ENCODE measurements around the gene SPOCK2. TPM values are rescaled to one million over a fixed set of nuclear protein-coding genes. Genes with fewer than 3 reads are reported as not detected.

SPOCK2 gene
- total RNA-seq, 2 experiments from 2014 or later, result 976 to 998 TPM

DNA sequence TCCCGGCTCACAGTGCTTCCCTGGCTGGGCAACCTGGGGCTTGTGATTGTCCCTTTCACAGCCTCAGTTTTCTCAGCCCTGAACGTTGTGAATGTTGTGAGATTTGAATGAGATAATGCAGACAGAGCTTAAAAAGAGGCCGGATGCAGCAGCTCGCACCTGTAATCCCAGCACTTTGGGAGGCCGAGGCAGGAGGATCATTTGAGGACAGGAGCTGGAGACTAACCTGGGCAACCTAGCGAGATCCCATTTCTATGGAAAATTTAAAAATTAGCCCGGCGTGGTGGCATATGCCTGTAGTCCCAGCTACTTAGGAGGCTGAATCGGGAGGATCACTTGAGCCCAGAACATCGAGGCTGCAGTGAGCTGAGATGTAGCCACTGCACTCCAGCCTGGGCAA, 56.6 kb downstream of the SPOCK2 start:
- Histone ChIP-seq H3K4me1 (ENCODE audit: insufficient read depth, low read length) (no peaks in the 10 kb centered on the region), H3K4me3 (ENCODE audit: low read length) (no peak overlapping the region), H3K27ac (ENCODE audit: low read depth in 1 of 2, low read length in 2 of 2) (no peak overlapping the region), H3K36me3 (ENCODE audit: insufficient read depth, low read length) (no peaks in the 10 kb centered on the region), H3K9me3 (ENCODE audit: control insufficient read depth in 1 of 2, insufficient read depth in 1 of 2, low read length in 2 of 2) (no peaks in the 10 kb centered on the region), H3K27me3 (ENCODE audit: control insufficient read depth in 1 of 2, insufficient read depth in 2 of 2, low read length in 2 of 2) (peaks cover 0 to 1% of the 10 kb centered on the region in 2 experiments)
- Mint-ChIP-seq H3K4me3 (no peak overlapping the region), H3K27me3 (peaks cover 12% of the 10 kb centered on the region), H3K4me1 (ENCODE audit: low read depth) (no peaks in the 10 kb centered on the region), H3K36me3 (ENCODE audit: low read depth) (no peaks in the 10 kb centered on the region), H3K9me3 (no peaks in the 10 kb centered on the region), H3K27ac (no peak overlapping the region)
- ChIA-PET POLR2A (no interaction called here), CTCF (no interaction called here)
- TF ChIP-seq, protein P1, sequence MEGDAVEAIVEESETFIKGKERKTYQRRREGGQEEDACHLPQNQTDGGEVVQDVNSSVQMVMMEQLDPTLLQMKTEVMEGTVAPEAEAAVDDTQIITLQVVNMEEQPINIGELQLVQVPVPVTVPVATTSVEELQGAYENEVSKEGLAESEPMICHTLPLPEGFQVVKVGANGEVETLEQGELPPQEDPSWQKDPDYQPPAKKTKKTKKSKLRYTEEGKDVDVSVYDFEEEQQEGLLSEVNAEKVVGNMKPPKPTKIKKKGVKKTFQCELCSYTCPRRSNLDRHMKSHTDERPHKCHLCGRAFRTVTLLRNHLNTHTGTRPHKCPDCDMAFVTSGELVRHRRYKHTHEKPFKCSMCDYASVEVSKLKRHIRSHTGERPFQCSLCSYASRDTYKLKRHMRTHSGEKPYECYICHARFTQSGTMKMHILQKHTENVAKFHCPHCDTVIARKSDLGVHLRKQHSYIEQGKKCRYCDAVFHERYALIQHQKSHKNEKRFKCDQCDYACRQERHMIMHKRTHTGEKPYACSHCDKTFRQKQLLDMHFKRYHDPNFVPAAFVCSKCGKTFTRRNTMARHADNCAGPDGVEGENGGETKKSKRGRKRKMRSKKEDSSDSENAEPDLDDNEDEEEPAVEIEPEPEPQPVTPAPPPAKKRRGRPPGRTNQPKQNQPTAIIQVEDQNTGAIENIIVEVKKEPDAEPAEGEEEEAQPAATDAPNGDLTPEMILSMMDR (IDR thresholded peaks at IDR 0.05), result no peak
- intact Hi-C loops (cut with DNase I, micrococcal nuclease), result no loop called here
- ATAC-seq (ENCODE audit: poor library complexity) (no peak), DNase-seq (no peak)

DNA sequence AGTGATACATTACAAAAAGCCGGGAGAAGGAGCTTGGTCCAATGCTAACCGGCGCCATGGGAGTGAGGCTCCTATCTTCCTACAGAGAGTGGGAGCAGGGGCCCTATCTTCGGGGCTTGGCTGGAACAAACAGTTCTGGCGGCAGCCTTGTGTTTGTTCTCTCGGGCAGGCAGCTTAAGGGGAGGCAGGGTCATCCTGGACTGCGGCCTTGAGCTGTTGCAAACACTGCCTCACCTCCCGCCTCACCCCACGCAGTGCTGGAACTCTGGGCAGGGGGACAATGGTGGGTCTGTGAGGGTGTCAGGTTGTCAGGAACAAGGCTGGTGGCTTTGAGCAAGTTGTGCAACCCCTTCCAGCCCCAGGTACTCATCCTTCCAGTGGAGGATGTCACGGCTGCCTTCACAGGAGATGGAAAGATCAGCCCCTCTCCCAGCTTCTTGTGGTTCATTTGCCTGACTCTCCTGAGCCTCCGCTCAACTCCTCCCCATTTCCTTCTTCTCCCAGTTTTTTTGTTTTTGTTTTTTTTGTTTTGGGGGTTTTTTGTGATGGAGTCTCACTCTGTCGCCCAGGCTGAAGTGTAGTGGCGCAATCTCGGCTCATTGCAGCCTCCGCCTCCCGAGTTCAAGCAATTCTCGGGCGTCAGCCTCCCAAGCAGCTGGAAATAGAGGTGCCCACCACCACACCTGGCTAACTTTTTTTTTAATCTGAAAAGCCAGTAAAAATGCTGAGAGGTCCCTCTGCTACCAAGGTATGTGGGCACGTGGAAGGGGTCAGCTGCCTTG, 57.4 kb downstream of the SPOCK2 start:
- ATAC-seq (ENCODE audit: poor library complexity), result no peak
- peaks cover 0 to 3% of the 10 kb centered on the region in 2 experiments for H3K27me3 ChIP-seq (ENCODE audit: control insufficient read depth in 1 of 2, insufficient read depth in 2 of 2, low read length in 2 of 2)

DNA sequence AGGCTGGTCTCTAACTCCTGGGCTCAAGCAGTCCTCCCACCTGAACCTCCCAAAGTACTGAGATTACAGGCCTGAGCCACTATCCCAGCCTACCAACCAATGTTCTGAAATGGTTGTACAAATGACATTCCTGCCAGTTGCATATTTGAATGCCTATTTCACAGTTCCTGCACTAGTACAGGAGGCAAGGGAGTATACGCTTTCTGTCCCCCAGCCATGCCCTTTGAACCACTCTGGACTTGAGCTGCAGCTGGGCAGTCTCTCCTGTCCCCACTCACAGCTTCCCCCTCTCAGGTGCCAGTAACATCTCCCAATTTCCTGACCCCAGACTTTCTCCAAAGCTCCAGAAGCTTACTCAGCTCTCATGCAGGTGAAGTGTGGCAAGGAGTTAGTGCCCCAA, 58.9 kb downstream of the SPOCK2 start:
- intact Hi-C loops (cut with DNase I, micrococcal nuclease), result no loop called here
- Histone ChIP-seq H3K4me3 (ENCODE audit: low read length) (no peak overlapping the region), H3K36me3 (ENCODE audit: insufficient read depth, low read length) (no peaks in the 10 kb centered on the region), H3K27me3 (ENCODE audit: control insufficient read depth in 1 of 2, insufficient read depth in 2 of 2, low read length in 2 of 2) (peaks cover 0 to 3% of the 10 kb centered on the region in 2 experiments), H3K27ac (ENCODE audit: low read depth in 1 of 2, low read length in 2 of 2) (no peak overlapping the region), H3K9me3 (ENCODE audit: control insufficient read depth in 1 of 2, insufficient read depth in 1 of 2, low read length in 2 of 2) (no peaks in the 10 kb centered on the region), H3K4me1 (ENCODE audit: insufficient read depth, low read length) (no peaks in the 10 kb centered on the region)
- peaks cover 12% of the 10 kb centered on the region for H3K27me3 Mint-ChIP-seq
- H3K4me3 Mint-ChIP-seq, result no peak overlapping the region
- no peaks in the 10 kb centered on the region for H3K36me3 Mint-ChIP-seq (ENCODE audit: low read depth)
- no peaks in the 10 kb centered on the region for H3K4me1 Mint-ChIP-seq (ENCODE audit: low read depth)
- no peak overlapping the region for H3K27ac Mint-ChIP-seq
- no peak for ATAC-seq (ENCODE audit: poor library complexity)
- no peaks in the 10 kb centered on the region for H3K9me3 Mint-ChIP-seq
- no peak for DNase-seq
- TF ChIP-seq, protein P1 (IDR thresholded peaks at IDR 0.05), result no peak
- POLR2A ChIA-PET, result no interaction called here
- CTCF ChIA-PET, result no interaction called here

More for the DNA sequence above, 57.4 kb downstream of the SPOCK2 start:
- Mint-ChIP-seq H3K27me3 (peaks cover 12% of the 10 kb centered on the region), H3K9me3 (no peaks in the 10 kb centered on the region), H3K4me1 (ENCODE audit: low read depth) (no peaks in the 10 kb centered on the region), H3K36me3 (ENCODE audit: low read depth) (no peaks in the 10 kb centered on the region), H3K4me3 (no peak overlapping the region), H3K27ac (no peak overlapping the region)
- ChIA-PET POLR2A (no interaction called here), CTCF (no interaction called here)
- DNase-seq, result no peak
- Histone ChIP-seq H3K27ac (ENCODE audit: low read depth in 1 of 2, low read length in 2 of 2) (no peak overlapping the region), H3K36me3 (ENCODE audit: insufficient read depth, low read length) (no peaks in the 10 kb centered on the region), H3K9me3 (ENCODE audit: control insufficient read depth in 1 of 2, insufficient read depth in 1 of 2, low read length in 2 of 2) (no peaks in the 10 kb centered on the region), H3K4me3 (ENCODE audit: low read length) (no peak overlapping the region), H3K4me1 (ENCODE audit: insufficient read depth, low read length) (no peaks in the 10 kb centered on the region)
- intact Hi-C loops (cut with DNase I, micrococcal nuclease), result no loop called here
- TF ChIP-seq, protein P1 (IDR thresholded peaks at IDR 0.05), result no peak

Data from CD4-positive, alpha-beta T cell (primary cell).